H1 (cell line): Measurements from ENCODE around the gene RNF31. TPM values are rescaled to one million over a fixed set of nuclear protein-coding genes. Genes with fewer than 3 reads are reported as not detected.
A peak's percentile ranks its signal among the peaks of the same experiment; 100 is the strongest.

Source experiments
- CTCF ChIA-PET: fragments of 300-600 bp; sonication (Branson Sonifier 250); formaldehyde crosslinking; loops from one replicate; lab custom pipeline; 2021; ENCODE audit not compliant: partially characterized antibody; lab: Charles Lee
- POLR2A ChIA-PET: fragments of 300-600 bp; sonication (Branson Sonifier 250); formaldehyde crosslinking; loops from one replicate; lab custom pipeline; 2021; ENCODE audit warnings: inconsistent platforms; ENCODE audit not compliant: partially characterized antibody; lab: Charles Lee
- DNase-seq, 2 experiments: peaks; one replicate each; pipeline versions ENCODE4 v3.0.0 to v3.0.0-alpha.2; 2010 to 2022; ENCODE audit warnings: low spot score in 2 of 2, low read depth in 1 of 2, mixed read lengths in 1 of 2
- FAIRE-seq: peaks from 2 replicates; lab custom pipeline; 2011; peaks lifted over from hg19 to GRCh38; lab: Jason Lieb, UNC
- H2AFZ ChIP-seq: 2 replicates; pipeline ENCODE4 v1.8.1; 2012; ENCODE audit warnings: low read length, inconsistent platforms
- H2AK5ac ChIP-seq: 2 replicates; pipeline ENCODE4 v1.6.1; 2013; ENCODE audit warnings: low read depth, low read length
- H2BK120ac ChIP-seq: replicated peaks from 2 replicates; pipeline ENCODE3; 2013; ENCODE audit warnings: low read depth, low read length, inconsistent platforms
- H2BK12ac ChIP-seq: 2 replicates; pipeline ENCODE4 v1.6.1; 2013; ENCODE audit warnings: low read depth, low read length
- H2BK15ac ChIP-seq: 2 replicates; pipeline ENCODE4 v1.6.1; 2013; ENCODE audit warnings: low read length
- H2BK20ac ChIP-seq: 2 replicates; pipeline ENCODE4 v1.6.1; 2013; ENCODE audit warnings: low read length
- H2BK5ac ChIP-seq: 2 replicates; pipeline ENCODE4 v1.6.1; 2013; ENCODE audit warnings: low read depth, low read length
- H3K14ac ChIP-seq: 2 replicates; pipeline ENCODE4 v1.6.1; 2013; ENCODE audit warnings: inconsistent platforms; ENCODE audit not compliant: insufficient read length
- H3K18ac ChIP-seq: 2 replicates; pipeline ENCODE4 v1.6.1; 2013; ENCODE audit warnings: low read length; ENCODE audit errors: extremely low read depth
- H3K23ac ChIP-seq: 2 replicates; pipeline ENCODE4 v1.6.1; 2013; ENCODE audit warnings: inconsistent platforms; ENCODE audit not compliant: insufficient read length
- H3K23me2 ChIP-seq: 2 replicates; pipeline ENCODE4 v1.6.1; 2013; ENCODE audit warnings: low read depth, low read length
- H3K27ac ChIP-seq: 2 replicates; pipeline ENCODE4 v1.6.1; 2011; ENCODE audit warnings: low read depth, low read length, inconsistent platforms
- H3K27me3 ChIP-seq, 4 experiments: replicated peaks in 1 of 4; 1 replicate in 1 of 4; 2 replicates in 3 of 4; pipeline versions ENCODE4 v1.6.1 to v1.8.1; 2011 to 2013; ENCODE audit warnings: low read length in 3 of 4, mild to moderate bottlenecking in 3 of 4, inconsistent platforms in 2 of 4, mixed read lengths in 2 of 4, moderate library complexity in 1 of 4; ENCODE audit not compliant: control insufficient read depth in 3 of 4, insufficient read depth in 3 of 4; ENCODE audit errors: extremely low read depth in 1 of 4
- H3K36me3 ChIP-seq, 4 experiments: 2 replicates each; pipeline versions ENCODE4 v1.6.1 to v1.8.1; 2011 to 2013; ENCODE audit warnings: mild to moderate bottlenecking in 4 of 4, low read length in 3 of 4, moderate library complexity in 2 of 4, control low read depth in 1 of 4, inconsistent platforms in 1 of 4; ENCODE audit not compliant: insufficient read depth in 4 of 4, control insufficient read depth in 2 of 4
- H3K4ac ChIP-seq: replicated peaks from 2 replicates; pipeline ENCODE3; 2013; ENCODE audit warnings: low read length, low read depth, mixed read lengths, inconsistent platforms; ENCODE audit not compliant: insufficient read length
- H3K4me1 ChIP-seq, 4 experiments: replicated peaks in 1 of 4; 1 replicate in 1 of 4; 2 replicates in 3 of 4; pipeline versions ENCODE4 v1.6.1 to v1.8.1; 2011 to 2013; ENCODE audit warnings: low read length in 3 of 4, inconsistent platforms in 2 of 4, mixed read lengths in 1 of 4; ENCODE audit not compliant: insufficient read depth in 4 of 4, control insufficient read depth in 3 of 4
- H3K4me2 ChIP-seq, 2 experiments: 2 replicates each; pipeline versions ENCODE4 v1.6.1 to v1.8.1; 2011 to 2013; ENCODE audit warnings: low read depth in 2 of 2, low read length in 2 of 2, control low read depth in 1 of 2, inconsistent platforms in 1 of 2, mild to moderate bottlenecking in 1 of 2; ENCODE audit not compliant: insufficient read depth in 1 of 2
- H3K4me3 ChIP-seq, 4 experiments: fragments of 200-600, 300-600 bp in 1 of 4; sonication (generic), shearing (Covaris generic), sonication (Bioruptor Twin) in 1 of 4; 2 replicates each; pipeline versions ENCODE4 v1.5.1 to v1.8.1; 2011 to 2016; ENCODE audit warnings: low read length in 4 of 4, low read depth in 3 of 4, control low read depth in 2 of 4, inconsistent platforms in 2 of 4, mild to moderate bottlenecking in 2 of 4, mixed read lengths in 1 of 4, moderate library complexity in 1 of 4; ENCODE audit not compliant: insufficient read depth in 2 of 4; ENCODE audit errors: extremely low read depth in 1 of 4
- H3K56ac ChIP-seq: replicated peaks from 2 replicates; pipeline ENCODE3; 2013; ENCODE audit warnings: low read depth, mild to moderate bottlenecking, mixed read lengths, low read length, inconsistent platforms; ENCODE audit not compliant: insufficient read length
- H3K79me1 ChIP-seq: 2 replicates; pipeline ENCODE4 v1.6.1; 2013; ENCODE audit warnings: low read depth, low read length, control low read depth
- H3K79me2 ChIP-seq, 2 experiments: 2 replicates each; pipeline versions ENCODE4 v1.6.1 to v1.8.1; 2012 to 2013; ENCODE audit warnings: low read length in 2 of 2, mild to moderate bottlenecking in 2 of 2, inconsistent platforms in 1 of 2; ENCODE audit not compliant: insufficient read depth in 2 of 2, control insufficient read depth in 1 of 2
- H3K9ac ChIP-seq, 4 experiments: replicated peaks in 1 of 4; 1 replicate in 1 of 4; 2 replicates in 3 of 4; pipeline versions ENCODE4 v1.6.1 to v1.8.1; 2011 to 2013; ENCODE audit warnings: low read depth in 3 of 4, low read length in 3 of 4, control low read depth in 2 of 4, mild to moderate bottlenecking in 2 of 4, moderate library complexity in 2 of 4, inconsistent platforms in 1 of 4; ENCODE audit errors: extremely low read depth in 1 of 4
- H3K9me3 ChIP-seq, 2 experiments: 2 replicates each; pipeline versions ENCODE4 v1.6.1 to v1.8.1; 2012 to 2013; ENCODE audit warnings: mild to moderate bottlenecking in 2 of 2, moderate library complexity in 2 of 2, control low read depth in 1 of 2, inconsistent platforms in 1 of 2, low read depth in 1 of 2, low read length in 1 of 2, mixed read lengths in 1 of 2; ENCODE audit not compliant: insufficient read depth in 2 of 2
- H4K20me1 ChIP-seq, 2 experiments: replicated peaks in 1 of 2; 2 replicates each; pipeline versions ENCODE3 to v1.8.1; 2011 to 2013; ENCODE audit warnings: inconsistent platforms in 2 of 2, low read length in 2 of 2, mild to moderate bottlenecking in 1 of 2; ENCODE audit not compliant: insufficient read depth in 2 of 2, control insufficient read depth in 1 of 2
- H4K5ac ChIP-seq: 2 replicates; pipeline ENCODE4 v1.6.1; 2013; ENCODE audit warnings: low read length, low read depth, mixed read lengths, inconsistent platforms; ENCODE audit not compliant: insufficient read length
- H4K8ac ChIP-seq: 2 replicates; pipeline ENCODE4 v1.8.0; 2013; ENCODE audit warnings: mild to moderate bottlenecking, moderate library complexity, low read length, inconsistent platforms; ENCODE audit not compliant: insufficient read depth; ENCODE audit errors: extremely low read depth
- H4K91ac ChIP-seq: replicated peaks from 2 replicates; pipeline ENCODE3; 2013; ENCODE audit warnings: low read length, mixed read lengths, inconsistent platforms; ENCODE audit not compliant: insufficient read length
- MAFK ChIP-seq: IDR thresholded peaks from 2 replicates; pipeline ENCODE4 v1.6.1; 2012; ENCODE audit warnings: low read depth, mild to moderate bottlenecking, improper control_type of control experiment, low read length
- POU5F1 ChIP-seq: IDR thresholded peaks from 2 replicates; pipeline ENCODE4 v1.6.1; 2011; ENCODE audit warnings: low read depth, mild to moderate bottlenecking, low read length, moderate library complexity
- WGBS, 2 experiments: shearing (Covaris generic) in 1 of 2; methylation state at CpG; one replicate each; pipeline versions ENCODE4 v1.1.6 to v1.1.7; 2013 to 2015; ENCODE audit warnings: low lambda C conversion rate in 2 of 2, mixed read lengths in 2 of 2, inconsistent platforms in 1 of 2, low coverage in 1 of 2, missing lambda C conversion rate in 1 of 2; ENCODE audit not compliant: insufficient replicate concordance in 2 of 2, insufficient coverage in 1 of 2, insufficient read length in 1 of 2; ENCODE audit errors: extremely low coverage in 1 of 2, missing lambda C conversion rate in 1 of 2; 5-methylcytosine and 5-hydroxymethylcytosine counted together
- polyA plus RNA-seq, 7 experiments: library from polyadenylated mRNA; depleted of rRNA in 3 of 7; stranded (reverse) in 5 of 7; unstranded in 2 of 7; fragments of >200 nt in 5 of 7; fragments of 200-250 nt in 2 of 7; gene quantifications; 1 replicate in 5 of 7; 2 replicates in 1 of 7; 4 replicates in 1 of 7; pipeline versions ENCODE4 v1.2.1 to v1.2.3, GENCODE V29; 2011 to 2013; ENCODE audit warnings: missing spikeins in 2 of 7, mixed read lengths in 2 of 7
- total RNA-seq: library from RNA; stranded (reverse); fragmentation: NEBNext Ultra II Directional; extraction: Animal tissue kit (Norgen Biotek cat#: 25700); gene quantifications from 2 replicates; pipeline ENCODE4 v1.2.1, GENCODE V29; 2021

The RNF31 gene
- total and polyA plus RNA-seq, 2 of the 8 experiments (the other 6 are each of a cell fraction or from before 2014, with no cell fraction given), result 17.5 to 72.0 TPM

GRCh38 chr14:24106672-24107271, 40.5 kb upstream of the RNF31 start:
- H2BK15ac ChIP-seq, result no peak overlapping the region
- H3K79me2 ChIP-seq, result no peaks in the 10 kb centered on the region
- no peak overlapping the region for H2BK12ac ChIP-seq
- no peaks in the 10 kb centered on the region for H3K4me1 ChIP-seq
- H3K23me2 ChIP-seq, result no peaks in the 10 kb centered on the region
- H2BK20ac ChIP-seq, result no peak overlapping the region
- FAIRE-seq (no peak), DNase-seq (no peak)
- no peak overlapping the region for H2BK120ac ChIP-seq
- no peak overlapping the region for H3K4ac ChIP-seq
- H3K56ac ChIP-seq, result no peak overlapping the region
- H2BK5ac ChIP-seq, result no peak overlapping the region
- 85% methylated on average over 4 of the region's 4 CpGs; no CpG with 5 or more reads in 1 of the 2 experiments for WGBS, 2 experiments
- peaks cover 0 to 29% (median 19%) of the 10 kb centered on the region in 4 experiments; a peak in 7 of 8 replicates for H3K36me3 ChIP-seq
- H3K23ac ChIP-seq, result no peak overlapping the region
- no peak overlapping the region for H4K5ac ChIP-seq
- peaks cover 7% of the 10 kb centered on the region in 2 experiments; a peak in 3 of 4 replicates for H3K9me3 ChIP-seq
- TF ChIP-seq POU5F1 (no peak), MAFK (peak; percentile 51; the same call in 1 of the 2 replicates)
- H2AK5ac ChIP-seq, result no peak overlapping the region
- POLR2A ChIA-PET, result interaction anchor here (0.9 to 23.9 kb wide), 14 partner anchors 10 to 568 kb away, joined by 3 to 626 read pairs (median 8); partner anchors contain the start of genes CPNE6, DCAF11, EMC9 and IRF9
- H4K20me1 ChIP-seq, result no peaks in the 10 kb centered on the region
- CTCF ChIA-PET, result interaction anchor here (1.2 to 12.2 kb wide), 6 partner anchors 13 to 54 kb away, joined by 3 to 160 read pairs (median 42); partner anchors contain the start of genes CARMIL3, IRF9 and PCK2
- no peak overlapping the region for H2AFZ ChIP-seq
- H3K18ac ChIP-seq, result no peak overlapping the region
- no peak overlapping the region for H3K4me2 ChIP-seq
- no peak overlapping the region for H3K9ac ChIP-seq
- H4K91ac ChIP-seq, result no peak overlapping the region
- no peak overlapping the region for H3K4me3 ChIP-seq
- H3K14ac ChIP-seq, result no peak overlapping the region
- no peaks in the 10 kb centered on the region for H3K27me3 ChIP-seq
- no peaks in the 10 kb centered on the region for H3K79me1 ChIP-seq
- no peak overlapping the region for H3K27ac ChIP-seq
- H4K8ac ChIP-seq, result no peak overlapping the region
